Omental fat pad (tissue), 4 donors: Measurements from ENCODE around the gene R3HDML. TPM values are rescaled to one million over a fixed set of nuclear protein-coding genes. Genes with fewer than 3 reads are reported as not detected.

Experiments
- ATAC-seq: fragments of 150-250 bp; one replicate; pipeline ENCODE4 v1.9.1; 2016; ENCODE audit warnings: mild to moderate bottlenecking, moderate library complexity; ENCODE audit not compliant: low FRiP score
- DNase-seq: peaks from one replicate; pipeline ENCODE4 v3.0.0-alpha.2; 2019; ENCODE audit warnings: low spot score
- CTCF ChIP-seq, 3 donors: fragments of 450-650 bp; IDR thresholded peaks; one replicate each; pipeline ENCODE4 v1.5.1; 2016 to 2017; ENCODE audit warnings: antibody characterized with exemption in 3 of 3, mild to moderate bottlenecking in 3 of 3, moderate library complexity in 2 of 3
- total RNA-seq, 4 donors: library from RNA; depleted of rRNA; stranded (reverse); fragments of >200 nt; gene quantifications; one replicate each; pipeline ENCODE4 v1.1.0, GENCODE V29; 2016

The R3HDML gene
- total RNA-seq, 4 donors from 2014 or later, result not detected

- no peak for DNase-seq
- ATAC-seq, result peak; percentile 68
Measured at GRCh38 chr20:44388466-44389023, 51.7 kb downstream of the R3HDML start.

GRCh38 chr20:44389871-44390270 is 53.0 kb downstream of the R3HDML start:
- DNase-seq (no peak), ATAC-seq (no peak)
- TF ChIP-seq CTCF (IDR thresholded peaks at IDR 0.05), result no peak

More at GRCh38 chr20:44388466-44389023, 51.7 kb downstream of the R3HDML start:
- peak in 1 of 3 donors; percentile 13 for TF ChIP-seq CTCF (IDR thresholded peaks at IDR 0.05)

- TF ChIP-seq CTCF (IDR thresholded peaks at IDR 0.05), result no peak
- ATAC-seq (no peak), DNase-seq (no peak)
Measured at GRCh38 chr20:44390280-44390679, 53.4 kb downstream of the R3HDML start.

- ATAC-seq, result no peak
- DNase-seq, result no peak
- TF ChIP-seq CTCF (IDR thresholded peaks at IDR 0.05), result no peak
Measured at GRCh38 chr20:44392088-44392775, 55.4 kb downstream of the R3HDML start.

GRCh38 chr20:44392776-44393607 is 56.1 kb downstream of the R3HDML start:
- ATAC-seq (no peak), DNase-seq (no peak)
- TF ChIP-seq CTCF (IDR thresholded peaks at IDR 0.05), result no peak

- no peak for TF ChIP-seq CTCF (IDR thresholded peaks at IDR 0.05)
- DNase-seq, result no peak
- ATAC-seq, result no peak
Measured at GRCh38 chr20:44393608-44394451, 57.0 kb downstream of the R3HDML start.
